Right ventricle myocardium superior (tissue), 1 donor: ENCODE results near the gene CTSE. TPM values are rescaled to one million over a fixed set of nuclear protein-coding genes. Genes with fewer than 3 reads are reported as not detected.

Experiments
- ATAC-seq: fragments of 200-7000 bp; cut with Tn5 transposase; one replicate; pipeline ENCODE4 v1.9.1; 2020; ENCODE audit warnings: mild to moderate bottlenecking; ENCODE audit not compliant: poor library complexity
- DNase-seq: peaks from one replicate; pipeline ENCODE4 v3.0.0-alpha.2; 2020
- intact Hi-C: fragments of 100-400 bp; cut with DNase I; formaldehyde crosslinking; loops from one replicate; pipeline ENCODE4 v1.11.2; 2022
- total RNA-seq: library from RNA; stranded (reverse); fragmentation: NEBNext Ultra II Directional; extraction: Animal tissue kit (Norgen Biotek cat#: 25700); gene quantifications from one replicate; pipeline ENCODE4 v1.2.1, GENCODE V29; 2021
- donor health status: DM: no; HTN: yes; CAD: no; lungs with severe emphysema.

CTSE gene
- total RNA-seq, 1 donor from 2014 or later: not detected

- intact Hi-C loops: loop anchor here (1.0 to 5.0 kb wide), 4 partner anchors 58 to 315 kb away; partner anchors contain the start of gene SLC41A1
- ATAC-seq: peak; percentile 88
Observed at GRCh38 chr1:205977402-205978014, 46.2 kb downstream of the CTSE start.

GRCh38 chr1:205976708-205977401 lies 46.8 kb downstream of the CTSE start:
- intact Hi-C loops: loop anchor here (1.0 to 5.0 kb wide), 4 partner anchors 58 to 315 kb away; partner anchors contain the start of gene SLC41A1
- ATAC-seq (peak; percentile 91), DNase-seq (peak; percentile 78)

More at GRCh38 chr1:205977402-205978014, 46.2 kb downstream of the CTSE start:
- DNase-seq: peak; percentile 76

- intact Hi-C loops: loop anchor here (5.0 kb wide), 3 partner anchors 164 to 314 kb away; partner anchors contain the start of gene SLC41A1
- DNase-seq (no peak), ATAC-seq (no peak)
Observed at GRCh38 chr1:205976036-205976435, 47.7 kb downstream of the CTSE start.

GRCh38 chr1:205975387-205975998 lies 48.2 kb downstream of the CTSE start:
- DNase-seq (no peak), ATAC-seq (no peak)
- intact Hi-C loops: loop anchor here (5.0 kb wide), 3 partner anchors 163 to 313 kb away; partner anchors contain the start of gene SLC41A1

GRCh38 chr1:205974712-205975111 lies 49.0 kb downstream of the CTSE start:
- intact Hi-C loops: loop anchor here (5.0 kb wide), 3 partner anchors 162 to 312 kb away; partner anchors contain the start of gene SLC41A1
- DNase-seq (no peak), ATAC-seq (no peak)

- intact Hi-C loops: no loop called here
- no peak for DNase-seq
- no peak for ATAC-seq
Observed at GRCh38 chr1:205973377-205974232, 50.1 kb downstream of the CTSE start.

GRCh38 chr1:205972491-205973168 lies 51.1 kb downstream of the CTSE start:
- DNase-seq: no peak
- intact Hi-C loops: no loop called here
- ATAC-seq: no peak

- intact Hi-C loops: no loop called here
- DNase-seq (no peak), ATAC-seq (no peak)
Observed at GRCh38 chr1:205972081-205972480, 51.6 kb downstream of the CTSE start.

GRCh38 chr1:205971082-205971481 lies 52.6 kb downstream of the CTSE start:
- ATAC-seq: peak; percentile 22
- DNase-seq: no peak
- intact Hi-C loops: no loop called here

GRCh38 chr1:205970486-205970885 lies 53.2 kb downstream of the CTSE start:
- ATAC-seq (no peak), DNase-seq (no peak)
- intact Hi-C loops: no loop called here

- intact Hi-C loops: no loop called here
- ATAC-seq: no peak
- no peak for DNase-seq
Observed at GRCh38 chr1:205969229-205969628, 54.5 kb downstream of the CTSE start.

GRCh38 chr1:205967554-205968335 lies 56.0 kb downstream of the CTSE start:
- no peak for DNase-seq
- ATAC-seq: no peak
- intact Hi-C loops: no loop called here

GRCh38 chr1:205965036-205965884 lies 58.4 kb downstream of the CTSE start:
- intact Hi-C loops: no loop called here
- DNase-seq: no peak
- ATAC-seq: no peak

GRCh38 chr1:205963352-205964155 lies 60.1 kb downstream of the CTSE start:
- ATAC-seq: no peak
- DNase-seq: no peak

GRCh38 chr1:205962821-205963221 lies 60.9 kb downstream of the CTSE start:
- intact Hi-C loops: no loop called here
- DNase-seq (no peak), ATAC-seq (no peak)

More at GRCh38 chr1:205963352-205964155, 60.1 kb downstream of the CTSE start:
- intact Hi-C loops: no loop called here
